ENCODE results near the gene XXYLT1.

The XXYLT1 gene

DNA sequence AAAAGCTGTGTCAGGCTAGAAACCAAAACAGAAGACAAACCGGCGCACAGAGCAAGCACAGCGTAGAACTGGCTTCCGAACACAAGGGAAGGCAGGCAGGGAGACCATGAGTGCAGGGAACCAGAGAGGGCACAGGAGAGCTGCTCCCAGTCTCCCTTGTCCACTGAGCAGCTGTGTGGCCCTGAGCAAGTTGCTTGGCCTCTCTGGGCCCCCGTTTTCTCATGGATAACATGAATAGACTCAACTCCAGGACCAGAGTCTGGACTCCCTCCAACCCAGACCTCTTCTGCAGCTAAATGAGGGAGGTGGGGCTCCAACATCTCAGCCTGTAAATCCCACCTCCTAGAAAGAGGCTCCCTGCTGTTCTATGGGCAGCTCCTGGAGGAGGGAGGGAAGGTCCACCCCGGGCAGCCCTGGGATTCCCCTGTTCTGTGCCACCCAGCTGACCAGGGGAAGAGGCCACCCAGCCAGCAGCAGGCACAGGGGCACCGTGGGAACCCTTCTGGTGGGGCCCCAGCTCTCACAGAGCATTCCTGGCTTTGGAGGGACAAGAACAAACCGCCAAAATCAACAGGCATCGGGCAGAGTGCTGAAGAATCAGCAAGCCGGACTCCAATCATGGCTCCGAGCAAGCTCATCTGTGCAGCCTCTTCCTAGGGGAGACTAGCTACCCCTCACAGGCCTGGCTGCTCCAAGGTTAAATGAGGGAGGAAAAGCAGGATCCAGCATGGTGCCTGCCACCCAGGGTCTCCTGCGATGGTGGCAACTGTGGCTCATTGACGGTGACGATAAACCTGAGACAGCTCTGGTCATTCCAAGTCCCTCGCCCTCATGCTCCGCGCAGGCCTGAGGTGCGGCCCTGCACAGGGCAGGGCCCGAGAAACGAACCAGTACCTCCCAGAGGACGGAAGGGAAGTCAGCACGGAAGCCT, 15.1 kb downstream of the XXYLT1 start:
- H3K4me3 ChIP-seq (ENCODE audit: low read length), result no peak overlapping the region
- H4K20me1 ChIP-seq (ENCODE audit: control insufficient read depth, insufficient read depth, low read depth, low read length), result 0 out of 2 replicates have a peak, but pooled peaks cover 4% of the 10 kb centered on the region
- no peaks in the 10 kb centered on the region for H3K9me2 ChIP-seq (replicated peaks; ENCODE audit: control insufficient read depth, low read length)
- peaks cover 27% of the 10 kb centered on the region for H3K4me1 ChIP-seq (ENCODE audit: control insufficient read depth, low read length)
- H3K36me3 ChIP-seq (ENCODE audit: control insufficient read depth, low read length), result no peaks in the 10 kb centered on the region
- H3K79me2 ChIP-seq (ENCODE audit: control insufficient read depth, low read length), result peaks cover 67% of the 10 kb centered on the region
- no peaks in the 10 kb centered on the region for H3K27me3 ChIP-seq (ENCODE audit: control insufficient read depth, low read length)
- no peaks in the 10 kb centered on the region for H3F3A ChIP-seq (ENCODE audit: control insufficient read depth, insufficient read depth)
- no peaks in the 10 kb centered on the region for H3K9me3 ChIP-seq (ENCODE audit: control insufficient read depth, insufficient read depth, low read length)
- no peak overlapping the region for H3K27ac ChIP-seq (ENCODE audit: low read depth, low read length)
- TF ChIP-seq, protein P1, sequence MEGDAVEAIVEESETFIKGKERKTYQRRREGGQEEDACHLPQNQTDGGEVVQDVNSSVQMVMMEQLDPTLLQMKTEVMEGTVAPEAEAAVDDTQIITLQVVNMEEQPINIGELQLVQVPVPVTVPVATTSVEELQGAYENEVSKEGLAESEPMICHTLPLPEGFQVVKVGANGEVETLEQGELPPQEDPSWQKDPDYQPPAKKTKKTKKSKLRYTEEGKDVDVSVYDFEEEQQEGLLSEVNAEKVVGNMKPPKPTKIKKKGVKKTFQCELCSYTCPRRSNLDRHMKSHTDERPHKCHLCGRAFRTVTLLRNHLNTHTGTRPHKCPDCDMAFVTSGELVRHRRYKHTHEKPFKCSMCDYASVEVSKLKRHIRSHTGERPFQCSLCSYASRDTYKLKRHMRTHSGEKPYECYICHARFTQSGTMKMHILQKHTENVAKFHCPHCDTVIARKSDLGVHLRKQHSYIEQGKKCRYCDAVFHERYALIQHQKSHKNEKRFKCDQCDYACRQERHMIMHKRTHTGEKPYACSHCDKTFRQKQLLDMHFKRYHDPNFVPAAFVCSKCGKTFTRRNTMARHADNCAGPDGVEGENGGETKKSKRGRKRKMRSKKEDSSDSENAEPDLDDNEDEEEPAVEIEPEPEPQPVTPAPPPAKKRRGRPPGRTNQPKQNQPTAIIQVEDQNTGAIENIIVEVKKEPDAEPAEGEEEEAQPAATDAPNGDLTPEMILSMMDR (IDR thresholded peaks at IDR 0.05; ENCODE audit: low read depth, low read length, poor library complexity, severe bottlenecking), result no peak
- no peak for TF ChIP-seq EZH2phosphoT487 (IDR thresholded peaks at IDR 0.05; ENCODE audit: borderline replicate concordance, low read length)
- no peak overlapping the region for H3K4me2 ChIP-seq (ENCODE audit: low read length)

DNA sequence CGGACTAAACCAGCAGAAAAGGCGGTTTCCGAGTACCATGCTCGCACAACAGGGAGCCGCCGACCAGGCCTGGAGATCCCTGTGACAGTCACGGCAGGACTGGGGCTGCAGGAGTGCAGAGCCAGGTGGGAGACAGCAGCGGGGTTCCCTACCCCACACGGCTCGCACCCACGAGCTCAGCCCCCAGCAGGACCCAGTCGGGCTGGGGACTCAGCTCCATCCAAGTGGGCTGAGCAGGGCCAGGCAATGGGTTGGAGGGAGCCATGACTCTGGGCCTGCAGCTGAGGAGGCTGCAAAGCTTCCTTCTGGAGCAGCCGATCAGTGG, 15.8 kb downstream of the XXYLT1 start:
- no peaks in the 10 kb centered on the region for H3F3A ChIP-seq (ENCODE audit: control insufficient read depth, insufficient read depth)
- H4K20me1 ChIP-seq (ENCODE audit: control insufficient read depth, insufficient read depth, low read depth, low read length), result 0 out of 2 replicates have a peak, but pooled peaks cover 4% of the 10 kb centered on the region
- TF ChIP-seq EZH2phosphoT487 (IDR thresholded peaks at IDR 0.05; ENCODE audit: borderline replicate concordance, low read length), result no peak
- TF ChIP-seq, protein P1 (IDR thresholded peaks at IDR 0.05; ENCODE audit: low read depth, low read length, poor library complexity, severe bottlenecking), result no peak
- peaks cover 66% of the 10 kb centered on the region for H3K79me2 ChIP-seq (ENCODE audit: control insufficient read depth, low read length)
- H3K9me2 ChIP-seq (replicated peaks; ENCODE audit: control insufficient read depth, low read length), result no peaks in the 10 kb centered on the region
- H3K36me3 ChIP-seq (ENCODE audit: control insufficient read depth, low read length), result no peaks in the 10 kb centered on the region
- no peaks in the 10 kb centered on the region for H3K9me3 ChIP-seq (ENCODE audit: control insufficient read depth, insufficient read depth, low read length)
- no peak overlapping the region for H3K4me2 ChIP-seq (ENCODE audit: low read length)
- H3K27ac ChIP-seq (ENCODE audit: low read depth, low read length), result no peak overlapping the region
- peaks cover 20% of the 10 kb centered on the region for H3K4me1 ChIP-seq (ENCODE audit: control insufficient read depth, low read length)
- no peak overlapping the region for H3K4me3 ChIP-seq (ENCODE audit: low read length)
- no peaks in the 10 kb centered on the region for H3K27me3 ChIP-seq (ENCODE audit: control insufficient read depth, low read length)

DNA sequence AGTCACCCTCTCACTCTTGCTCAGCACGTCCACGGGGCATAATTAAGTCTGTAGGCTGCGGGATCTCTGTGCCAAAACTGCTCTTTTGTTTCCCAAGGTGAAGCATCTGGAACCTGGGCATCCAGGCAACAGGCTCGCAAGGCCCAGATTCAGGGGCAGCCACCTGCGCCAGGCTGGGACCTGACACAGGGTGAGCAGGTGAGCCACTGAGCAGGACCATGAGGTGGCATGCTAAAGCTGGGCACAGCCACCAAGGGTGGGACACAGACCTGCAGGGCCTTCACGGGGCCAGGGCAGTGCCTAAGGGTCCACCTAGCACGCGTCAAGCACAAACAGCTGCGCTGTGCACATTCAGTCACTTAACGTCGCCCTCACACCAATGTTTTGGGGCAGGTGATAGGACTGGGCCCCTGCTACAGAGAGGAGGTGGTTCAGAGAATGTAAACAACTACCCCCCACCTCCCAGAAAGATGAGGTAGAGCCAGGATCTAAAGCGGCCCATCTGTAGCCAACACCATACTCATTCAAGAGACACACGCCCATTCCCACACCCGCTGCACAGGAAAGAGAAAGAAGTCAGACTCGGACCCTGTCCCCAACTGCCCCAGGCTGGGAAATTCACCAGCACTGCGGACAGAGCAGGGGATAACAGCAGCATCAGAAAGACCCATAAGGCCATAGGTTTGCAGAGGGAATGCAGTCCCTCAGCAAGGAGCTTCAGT, 16.3 kb downstream of the XXYLT1 start:
- H3K27ac ChIP-seq (ENCODE audit: low read depth, low read length), result no peak overlapping the region
- no peaks in the 10 kb centered on the region for H3K9me3 ChIP-seq (ENCODE audit: control insufficient read depth, insufficient read depth, low read length)
- peaks cover 18% of the 10 kb centered on the region for H3K4me1 ChIP-seq (ENCODE audit: control insufficient read depth, low read length)
- TF ChIP-seq, protein P1 (IDR thresholded peaks at IDR 0.05; ENCODE audit: low read depth, low read length, poor library complexity, severe bottlenecking), result no peak
- TF ChIP-seq EZH2phosphoT487 (IDR thresholded peaks at IDR 0.05; ENCODE audit: borderline replicate concordance, low read length), result no peak
- H3K27me3 ChIP-seq (ENCODE audit: control insufficient read depth, low read length), result no peaks in the 10 kb centered on the region
- H3K4me2 ChIP-seq (ENCODE audit: low read length), result no peak overlapping the region
- peaks cover 68% of the 10 kb centered on the region for H3K79me2 ChIP-seq (ENCODE audit: control insufficient read depth, low read length)
- 0 out of 2 replicates have a peak, but pooled peaks cover 4% of the 10 kb centered on the region for H4K20me1 ChIP-seq (ENCODE audit: control insufficient read depth, insufficient read depth, low read depth, low read length)
- H3K9me2 ChIP-seq (replicated peaks; ENCODE audit: control insufficient read depth, low read length), result no peaks in the 10 kb centered on the region
- H3K36me3 ChIP-seq (ENCODE audit: control insufficient read depth, low read length), result no peaks in the 10 kb centered on the region
- H3F3A ChIP-seq (ENCODE audit: control insufficient read depth, insufficient read depth), result no peaks in the 10 kb centered on the region
- H3K4me3 ChIP-seq (ENCODE audit: low read length), result no peak overlapping the region

All from DOHH2 (cell line).